OCI-LY1 (cell line): Measurements from ENCODE around the gene C11orf52.

ENCODE experiments used
- EZH2 ChIP-seq: fragments of 200-600 bp; sonication (generic), shearing (Covaris generic); IDR thresholded peaks from 2 replicates; pipeline ENCODE4 v1.8.0; 2017; ENCODE audit warnings: borderline replicate concordance, mixed run types, mild to moderate bottlenecking, antibody characterized with exemption, low read length, moderate library complexity, mixed read lengths
- TF ChIP-seq, protein P1 (sequence below): fragments of 200-600 bp; sonication (generic), shearing (Covaris generic); IDR thresholded peaks from 2 replicates; pipeline ENCODE4 v1.5.1; 2017; ENCODE audit warnings: mild to moderate bottlenecking, antibody characterized with exemption, low read length, moderate library complexity, mixed read lengths

DNA sequence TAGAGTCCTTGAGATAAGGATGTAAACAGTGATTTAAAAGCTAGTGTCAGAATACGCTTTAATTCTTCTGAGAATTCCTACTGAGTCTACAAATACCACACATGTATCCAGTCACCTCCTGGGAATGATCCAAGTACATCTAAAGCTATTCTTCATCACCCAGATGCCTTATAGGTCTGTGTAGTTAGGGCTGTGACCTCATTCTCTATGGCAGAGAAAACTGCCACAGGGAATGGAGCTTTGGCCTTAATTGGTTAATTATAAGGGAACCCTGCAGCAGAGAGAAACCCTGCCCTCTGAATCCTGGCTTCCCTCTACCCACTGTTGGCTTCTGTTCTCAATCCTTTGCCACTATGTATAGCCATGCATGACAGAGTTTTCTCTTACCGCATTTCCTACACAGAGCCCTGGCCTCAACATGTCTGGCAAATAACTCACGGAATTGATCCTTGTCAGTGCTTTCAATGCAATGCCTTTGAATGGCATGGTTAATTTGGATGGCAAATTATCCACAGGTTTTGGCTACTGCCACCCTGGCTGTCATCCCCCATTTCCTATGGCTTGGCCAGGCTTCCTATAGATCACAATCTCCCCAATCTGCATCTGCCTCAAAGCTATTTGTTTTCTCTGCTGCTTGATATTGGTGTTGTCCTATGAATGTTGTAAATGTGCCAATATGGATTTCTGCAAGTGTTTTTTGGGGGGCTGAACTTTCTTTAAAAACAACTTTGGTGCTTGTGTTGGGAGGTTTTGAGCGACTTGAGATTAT lies 21.3 kb downstream of the C11orf52 start:
- TF ChIP-seq, protein P1, sequence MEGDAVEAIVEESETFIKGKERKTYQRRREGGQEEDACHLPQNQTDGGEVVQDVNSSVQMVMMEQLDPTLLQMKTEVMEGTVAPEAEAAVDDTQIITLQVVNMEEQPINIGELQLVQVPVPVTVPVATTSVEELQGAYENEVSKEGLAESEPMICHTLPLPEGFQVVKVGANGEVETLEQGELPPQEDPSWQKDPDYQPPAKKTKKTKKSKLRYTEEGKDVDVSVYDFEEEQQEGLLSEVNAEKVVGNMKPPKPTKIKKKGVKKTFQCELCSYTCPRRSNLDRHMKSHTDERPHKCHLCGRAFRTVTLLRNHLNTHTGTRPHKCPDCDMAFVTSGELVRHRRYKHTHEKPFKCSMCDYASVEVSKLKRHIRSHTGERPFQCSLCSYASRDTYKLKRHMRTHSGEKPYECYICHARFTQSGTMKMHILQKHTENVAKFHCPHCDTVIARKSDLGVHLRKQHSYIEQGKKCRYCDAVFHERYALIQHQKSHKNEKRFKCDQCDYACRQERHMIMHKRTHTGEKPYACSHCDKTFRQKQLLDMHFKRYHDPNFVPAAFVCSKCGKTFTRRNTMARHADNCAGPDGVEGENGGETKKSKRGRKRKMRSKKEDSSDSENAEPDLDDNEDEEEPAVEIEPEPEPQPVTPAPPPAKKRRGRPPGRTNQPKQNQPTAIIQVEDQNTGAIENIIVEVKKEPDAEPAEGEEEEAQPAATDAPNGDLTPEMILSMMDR: no peak
- no peak for TF ChIP-seq EZH2
